SK-MEL-5 (cell line): ENCODE results near the gene RPS6KC1. TPM values are rescaled to one million over a fixed set of nuclear protein-coding genes. Genes with fewer than 3 reads are reported as not detected.
A peak's percentile ranks its signal among the peaks of the same experiment; 100 is the strongest.
"Not testable (repeated sequence)": the region's sequence is repeated elsewhere in the genome, so short reads cannot be mapped to it uniquely, and the experiment has no call there.

Experiments used
- DNase-seq: peaks from one replicate; pipeline ENCODE4 v3.0.0-alpha.2; 2016; ENCODE audit warnings: low read depth, low spot score
- in situ Hi-C: cut with HindIII; loops from 2 replicates; pipeline ENCODE4 v1.10.0; 2016; ENCODE audit warnings: low sequenced_read_pairs, high pct_unique_total_duplicates, low pct_unique_long_range_greater_than_20kb
- total RNA-seq: library from RNA; depleted of rRNA; stranded (reverse); fragments of >200 nt; shearing (Covaris generic); gene quantifications from 2 replicates; pipeline ENCODE4 v1.2.3, GENCODE V29; 2014

RPS6KC1 gene
- total RNA-seq, 1 experiment from 2014 or later, result 21.5 TPM

GRCh38 chr1:213099682-213100399 is 48.8 kb downstream of the RPS6KC1 start:
- no peak for DNase-seq
- in situ Hi-C loops, result no loop called here

GRCh38 chr1:213100565-213100964 is 49.5 kb downstream of the RPS6KC1 start:
- DNase-seq, in situ Hi-C loops: not testable (repeated sequence)

- in situ Hi-C loops, result no loop called here
- DNase-seq, result no peak
These were observed 52.6 kb downstream of the RPS6KC1 start for GRCh38 chr1:213103377-213104306.

- in situ Hi-C loops, result no loop called here
- DNase-seq, result no peak
These were observed 53.6 kb downstream of the RPS6KC1 start for GRCh38 chr1:213104604-213105003.

- in situ Hi-C loops, result no loop called here
- no peak for DNase-seq
These were observed 55.3 kb downstream of the RPS6KC1 start for GRCh38 chr1:213106298-213106697.

- in situ Hi-C loops, result no loop called here
- DNase-seq, result no peak
These were observed 56.6 kb downstream of the RPS6KC1 start for GRCh38 chr1:213107613-213108012.

GRCh38 chr1:213110349-213111300 is 59.6 kb downstream of the RPS6KC1 start:
- DNase-seq, result no peak
- in situ Hi-C loops, result no loop called here

GRCh38 chr1:213111502-213111901 is 60.5 kb downstream of the RPS6KC1 start:
- DNase-seq, result no peak
- in situ Hi-C loops, result no loop called here

GRCh38 chr1:213112723-213113122 is 61.7 kb downstream of the RPS6KC1 start:
- in situ Hi-C loops, DNase-seq: not testable (repeated sequence)

GRCh38 chr1:213117699-213118180 is 66.7 kb downstream of the RPS6KC1 start:
- peak; percentile 39 for DNase-seq
- in situ Hi-C loops, result not testable (repeated sequence)

GRCh38 chr1:213119794-213120193 is 68.8 kb downstream of the RPS6KC1 start:
- DNase-seq, result no peak
- in situ Hi-C loops, result no loop called here

GRCh38 chr1:213120386-213120785 is 69.3 kb downstream of the RPS6KC1 start:
- no peak for DNase-seq
- in situ Hi-C loops, result no loop called here

GRCh38 chr1:213120961-213121360 is 69.9 kb downstream of the RPS6KC1 start:
- DNase-seq, result no peak
- in situ Hi-C loops, result no loop called here

- in situ Hi-C loops, result no loop called here
- peak; percentile 63 for DNase-seq
These were observed 71.5 kb downstream of the RPS6KC1 start for GRCh38 chr1:213122514-213122929.

- in situ Hi-C loops, result no loop called here
- DNase-seq, result no peak
These were observed 72.0 kb downstream of the RPS6KC1 start for GRCh38 chr1:213123087-213123486.

- no peak for DNase-seq
- in situ Hi-C loops, result no loop called here
These were observed 72.5 kb downstream of the RPS6KC1 start for GRCh38 chr1:213123536-213123935.

- in situ Hi-C loops, result no loop called here
- DNase-seq, result no peak
These were observed 73.5 kb downstream of the RPS6KC1 start for GRCh38 chr1:213124590-213124989.
